ENCODE data around the gene LRBA.
"Not testable (repeated sequence)": the region's sequence is repeated elsewhere in the genome, so short reads cannot be mapped to it uniquely, and the experiment has no call there.

Gene LRBA

DNA sequence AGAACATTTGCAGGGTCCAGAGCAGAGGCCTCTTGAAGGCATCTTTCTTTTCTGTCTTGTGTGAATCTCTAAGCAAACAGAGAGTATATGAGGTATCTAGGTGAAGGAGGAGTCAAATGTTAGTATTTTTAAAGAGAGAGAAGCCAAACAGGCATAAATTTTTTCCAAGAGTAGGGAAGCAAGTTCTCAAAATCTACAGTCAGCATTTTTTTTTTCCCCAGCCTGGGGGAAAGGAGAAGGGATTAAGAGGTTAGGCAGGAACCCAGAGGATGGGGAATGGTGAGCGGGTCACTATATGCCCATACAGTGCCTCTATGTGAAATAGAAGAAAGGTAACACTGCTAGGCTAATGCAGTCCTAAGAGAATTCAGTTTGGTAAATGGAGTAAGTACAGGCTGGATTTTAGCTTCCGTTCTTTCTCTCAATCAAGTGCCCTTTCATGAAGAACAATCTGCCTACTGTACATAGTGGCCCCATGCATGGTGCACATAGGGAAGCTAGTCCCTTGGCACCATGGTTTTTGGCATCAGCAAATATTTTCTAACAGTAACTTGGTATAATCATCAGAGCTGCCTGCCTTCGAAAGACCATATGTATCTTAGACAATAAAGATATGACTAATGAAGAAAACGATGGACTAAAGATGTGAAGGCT lies 596.2 kb downstream of the LRBA start:
- DNase-seq (ENCODE audit: low read depth in 3 of 3): no peak

DNA sequence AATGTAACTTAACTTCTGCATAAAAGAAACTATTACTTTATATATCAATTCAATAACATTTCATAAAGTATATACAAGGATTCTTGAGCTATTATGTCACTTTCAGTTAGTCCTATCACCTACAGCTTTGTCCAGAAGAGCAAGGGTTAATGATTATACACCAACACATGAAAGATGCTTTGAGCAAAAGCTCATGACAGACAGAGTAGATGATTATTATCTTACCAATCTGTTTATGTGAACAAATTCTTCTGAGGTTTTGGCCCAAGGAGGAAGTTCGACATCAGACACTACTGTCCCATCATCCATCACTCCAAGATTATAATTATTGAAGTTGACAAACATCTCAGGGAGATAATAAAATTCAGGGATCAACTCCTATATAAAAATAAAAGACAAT lies 599.9 kb downstream of the LRBA start:
- DNase-seq (ENCODE audit: low read depth in 3 of 3): no peak

DNA sequence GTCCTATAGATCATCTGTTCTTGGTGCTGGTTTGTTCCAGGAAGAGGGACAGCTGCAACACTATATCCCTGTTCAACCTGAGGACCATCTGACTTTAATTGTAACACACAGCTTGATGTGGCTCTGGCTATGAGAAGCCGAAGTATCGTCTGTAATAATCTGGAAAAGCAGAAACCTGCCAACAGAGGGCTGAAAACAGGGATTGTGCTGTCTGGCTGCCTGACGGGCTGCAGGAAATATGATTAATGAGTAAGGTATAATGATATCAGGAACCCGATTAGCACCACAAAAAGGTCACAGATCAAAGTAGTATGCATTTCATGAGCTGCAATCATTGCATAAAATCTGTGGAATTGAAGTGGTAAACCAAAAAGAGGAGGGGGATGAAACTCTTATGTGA lies 603.6 kb downstream of the LRBA start:
- DNase-seq (ENCODE audit: low read depth in 3 of 3): no peak

DNA sequence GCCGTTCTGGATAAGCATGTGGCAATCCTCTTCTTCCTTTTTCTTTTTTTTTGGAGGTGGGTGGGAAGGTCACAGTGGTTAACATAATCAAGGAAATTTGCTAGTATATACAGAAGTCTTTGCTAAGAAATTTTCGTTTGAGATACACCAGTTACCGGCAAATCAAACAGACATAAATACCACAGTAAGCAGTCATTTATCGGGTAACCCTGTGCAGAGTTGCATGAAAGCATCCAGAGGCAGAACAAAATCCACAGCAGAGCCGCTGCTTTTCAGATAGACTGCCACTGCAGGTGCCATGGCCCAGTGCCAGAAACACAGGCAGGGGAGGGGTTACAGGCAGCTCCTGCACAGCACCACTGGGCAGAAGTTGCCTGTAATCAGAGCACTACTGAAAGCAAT lies 612.2 kb downstream of the LRBA start:
- no peak for DNase-seq (ENCODE audit: low read depth in 3 of 3)

DNA sequence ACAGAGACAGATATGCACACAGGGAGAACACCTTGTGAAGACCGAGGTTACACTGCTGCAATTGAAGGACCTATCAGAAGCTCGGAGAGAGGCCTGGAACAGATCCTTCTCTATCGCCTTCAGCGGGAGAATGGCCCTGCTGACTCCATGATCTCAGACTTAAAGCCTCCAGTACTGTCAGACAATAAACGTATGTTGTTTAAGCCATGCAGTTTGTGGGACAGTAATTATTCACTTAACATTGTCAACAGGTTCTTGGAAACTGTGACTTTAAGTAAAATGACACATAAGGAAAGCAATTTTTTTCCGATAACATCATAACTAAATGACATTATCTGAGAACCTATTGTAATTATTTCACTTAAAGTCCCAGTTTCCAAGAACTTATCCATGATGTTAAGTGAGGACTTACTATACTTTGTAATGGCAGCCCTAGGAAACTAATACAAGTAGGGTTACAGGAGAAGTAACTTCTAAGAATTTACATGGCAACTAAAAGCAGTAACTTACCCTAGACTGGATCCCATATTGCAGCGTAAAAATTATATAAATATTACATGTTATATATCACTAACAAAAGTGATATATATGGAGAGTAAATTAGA lies 613.9 kb downstream of the LRBA start:
- DNase-seq (ENCODE audit: low read depth in 3 of 3): no peak

DNA sequence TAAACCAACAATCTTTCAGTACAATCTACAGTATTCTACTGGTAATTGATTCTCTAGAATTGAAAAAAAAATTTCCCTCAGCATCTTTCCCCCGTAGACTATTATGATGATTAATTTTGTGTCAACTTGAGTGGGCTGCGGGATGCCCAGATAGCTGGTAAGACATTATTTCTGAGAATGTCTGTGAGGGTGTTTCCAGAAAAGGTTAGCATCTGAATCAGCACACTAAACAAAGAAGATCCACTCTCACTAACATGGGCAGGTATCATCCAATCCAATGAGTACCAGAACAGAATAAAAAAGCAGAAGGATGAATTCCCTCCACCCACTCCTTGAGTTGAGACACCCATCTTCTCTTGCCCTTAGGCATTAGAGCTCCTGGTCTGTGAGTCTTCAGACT lies 619.2 kb downstream of the LRBA start:
- no peak for DNase-seq (ENCODE audit: low read depth in 3 of 3)

DNA sequence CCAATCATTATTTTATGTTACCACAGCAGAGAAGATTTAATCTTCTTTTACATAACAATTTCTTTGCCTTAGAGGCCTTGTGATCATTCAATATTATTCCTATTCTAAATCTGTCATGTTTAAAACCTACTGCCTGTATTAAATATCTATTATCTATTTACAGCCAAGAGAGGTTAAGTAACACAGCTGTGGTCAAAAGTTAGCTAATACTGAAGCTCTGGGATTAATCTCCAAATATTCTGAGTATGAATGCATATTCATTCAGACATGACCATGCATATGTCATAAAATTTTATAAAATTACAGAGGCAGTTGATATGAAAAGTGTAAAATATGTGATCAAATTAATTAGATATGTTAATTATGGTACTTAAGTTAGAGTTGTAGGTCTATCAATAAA lies 621.0 kb downstream of the LRBA start:
- no peak for DNase-seq (ENCODE audit: low read depth in 3 of 3)

DNA sequence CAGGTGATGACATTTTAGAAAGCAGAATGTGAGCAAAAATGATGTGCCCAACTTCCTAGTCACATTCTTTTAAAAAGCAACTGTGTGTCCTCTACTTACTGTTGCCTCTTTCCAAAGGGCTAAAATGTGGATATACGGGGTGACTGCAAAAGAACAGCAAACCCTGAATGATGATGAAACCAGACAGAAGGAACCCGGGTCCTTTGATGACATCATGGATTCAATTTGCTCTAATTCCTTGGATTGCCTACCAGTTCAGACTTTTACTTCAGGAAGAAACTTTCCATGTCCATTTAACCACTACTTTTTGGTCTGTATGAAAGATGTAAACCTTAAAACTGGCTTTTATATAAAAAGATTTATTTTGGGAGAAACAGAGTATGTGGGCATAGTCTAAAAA lies 624.0 kb downstream of the LRBA start:
- no peak for DNase-seq (ENCODE audit: low read depth in 3 of 3)

DNA sequence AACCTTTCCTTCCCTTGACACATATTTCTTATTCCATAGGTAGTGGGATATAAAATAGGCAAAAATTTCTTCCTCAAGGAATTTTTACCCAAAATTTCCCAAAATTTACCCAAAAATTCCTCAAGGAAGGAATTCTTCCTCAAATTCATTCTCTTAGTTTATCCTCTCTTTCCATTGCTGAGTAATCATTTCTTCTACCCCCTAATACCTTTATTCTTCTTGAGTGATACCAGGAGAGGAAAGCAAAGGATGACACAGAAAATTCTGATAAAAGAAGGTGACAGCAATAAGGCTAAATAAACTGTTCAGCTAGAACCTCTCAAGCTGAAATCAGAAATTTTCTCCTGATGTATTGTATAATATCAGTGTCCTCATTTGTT lies 624.6 kb downstream of the LRBA start:
- DNase-seq (ENCODE audit: low read depth in 3 of 3): no peak

DNA sequence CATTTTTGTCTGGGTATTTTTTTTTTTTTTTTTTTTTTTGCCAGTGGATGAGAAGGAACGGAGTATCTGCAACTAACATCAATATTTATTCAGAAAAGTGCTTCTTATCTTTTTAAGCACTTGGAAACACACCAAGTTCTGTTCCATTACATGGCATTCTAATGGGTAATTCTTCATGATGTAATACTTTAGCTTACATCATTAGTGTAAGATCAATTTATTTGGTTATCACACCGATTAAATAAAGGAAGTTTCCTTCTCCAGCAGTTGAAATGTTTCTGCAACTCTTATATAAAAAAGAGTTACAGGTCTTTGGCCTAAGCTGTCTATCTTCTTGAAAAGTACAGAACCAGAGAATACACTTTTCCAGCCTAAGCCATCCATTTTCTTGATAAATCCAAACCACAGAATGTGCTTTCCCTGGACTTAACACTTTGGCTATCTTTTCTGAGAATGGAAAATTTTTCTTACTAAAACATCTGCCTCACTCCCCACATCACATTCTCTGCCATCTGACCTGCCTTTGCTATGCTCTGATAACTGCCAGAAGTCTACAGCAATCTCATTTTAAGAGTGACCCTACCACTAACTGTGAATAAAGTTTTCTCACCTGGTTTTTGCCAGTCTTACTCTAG lies 625.1 kb downstream of the LRBA start:
- DNase-seq (ENCODE audit: low read depth in 3 of 3): no peak

DNA sequence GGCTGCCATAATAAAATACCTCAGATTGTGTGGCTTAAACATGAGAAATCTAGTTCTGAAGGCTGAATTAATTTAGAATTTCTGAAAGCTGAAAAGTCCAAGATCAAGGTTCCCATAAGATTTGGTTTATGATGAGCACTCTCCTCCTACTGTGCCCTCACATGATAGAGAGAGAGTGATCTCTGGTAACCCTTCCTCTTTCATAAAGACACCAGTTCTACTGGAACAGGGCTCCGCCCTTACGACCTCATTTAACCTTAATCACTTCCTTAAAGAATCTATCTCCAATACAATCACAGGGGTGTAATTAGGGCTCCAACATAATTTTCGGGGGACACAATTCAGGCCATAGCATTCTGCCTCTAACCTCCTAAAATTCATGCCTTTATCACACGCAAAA lies 627.1 kb downstream of the LRBA start:
- no peak for DNase-seq (ENCODE audit: low read depth in 3 of 3)

DNA sequence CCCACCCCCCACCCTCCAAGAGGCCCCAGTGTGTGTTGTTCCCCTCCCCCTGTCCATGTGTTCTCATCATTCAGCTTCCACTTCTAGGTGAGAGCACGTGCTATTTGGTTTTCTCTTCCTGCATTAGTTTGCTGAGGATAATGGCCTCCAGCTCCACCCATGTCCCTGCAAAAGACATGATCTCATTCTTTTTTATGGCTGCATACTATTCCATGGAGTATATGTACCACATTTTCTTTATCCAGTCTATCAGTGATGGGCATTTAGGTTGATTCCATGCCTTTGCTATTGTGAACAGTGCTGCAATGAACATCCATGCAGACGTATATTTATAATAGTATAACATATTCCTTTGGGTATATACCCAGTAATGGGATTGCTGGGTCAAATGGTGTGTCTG lies 628.7 kb downstream of the LRBA start:
- DNase-seq (ENCODE audit: low read depth in 3 of 3): not testable (repeated sequence)

DNA sequence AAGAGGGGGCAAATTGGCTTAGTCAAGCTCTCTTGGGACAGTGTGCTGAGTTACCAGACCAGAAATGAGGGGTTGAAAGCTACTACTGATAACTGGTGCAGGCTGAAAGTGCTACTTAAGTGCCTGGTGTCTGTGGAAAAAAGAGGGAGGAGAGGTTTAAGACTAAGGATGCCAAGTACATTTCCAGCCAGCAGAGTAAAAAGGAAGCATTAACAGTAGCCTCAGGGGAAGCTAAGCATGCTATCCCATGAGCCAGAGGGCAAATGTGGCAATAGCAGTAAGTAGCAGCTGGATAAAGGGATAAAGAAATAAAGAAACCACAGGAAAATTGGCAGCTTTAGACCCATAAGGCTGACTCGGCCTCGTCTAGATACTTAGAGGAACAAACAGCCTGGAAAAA lies 629.5 kb downstream of the LRBA start:
- no peak for DNase-seq (ENCODE audit: low read depth in 3 of 3)

DNA sequence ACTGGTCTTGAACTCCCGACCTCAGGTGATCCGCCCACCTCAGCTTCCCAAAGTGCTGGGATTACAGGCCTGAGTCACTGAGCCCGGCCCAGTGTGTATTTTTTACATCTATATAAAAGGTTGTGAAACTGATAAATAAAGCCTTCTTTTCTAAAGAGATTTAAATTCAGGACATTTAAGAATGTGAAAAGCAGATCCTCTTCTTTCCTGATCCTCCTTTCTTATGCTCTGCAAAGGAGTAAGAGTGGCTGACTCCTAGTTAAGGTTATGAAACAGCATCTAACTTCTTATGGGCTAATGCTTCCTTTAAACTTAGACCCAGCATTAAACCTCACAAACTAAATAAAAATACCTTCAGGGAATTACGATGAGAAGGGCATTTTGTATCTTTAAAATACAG lies 630.8 kb downstream of the LRBA start:
- DNase-seq (ENCODE audit: low read depth in 3 of 3): no peak

DNA sequence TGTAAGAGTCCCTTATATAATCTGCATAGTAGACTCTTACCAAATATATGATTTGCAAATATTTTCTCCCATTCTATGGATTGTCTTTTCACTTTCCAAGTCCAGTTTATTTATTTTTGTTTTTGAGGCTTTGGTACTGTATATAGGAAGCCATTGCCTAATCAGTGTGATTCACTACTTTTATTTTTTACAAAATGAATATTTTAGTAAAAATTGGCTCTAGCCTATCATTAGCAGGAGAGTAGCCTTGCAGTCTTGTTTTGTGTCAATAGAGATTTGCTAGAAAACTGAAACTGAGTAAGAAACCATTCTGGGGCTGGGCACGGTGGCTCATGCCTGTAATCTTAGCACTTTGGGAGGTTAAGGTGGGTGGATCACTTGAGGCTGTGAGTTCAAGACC lies 633.1 kb downstream of the LRBA start:
- DNase-seq (ENCODE audit: low read depth in 3 of 3): no peak

DNA sequence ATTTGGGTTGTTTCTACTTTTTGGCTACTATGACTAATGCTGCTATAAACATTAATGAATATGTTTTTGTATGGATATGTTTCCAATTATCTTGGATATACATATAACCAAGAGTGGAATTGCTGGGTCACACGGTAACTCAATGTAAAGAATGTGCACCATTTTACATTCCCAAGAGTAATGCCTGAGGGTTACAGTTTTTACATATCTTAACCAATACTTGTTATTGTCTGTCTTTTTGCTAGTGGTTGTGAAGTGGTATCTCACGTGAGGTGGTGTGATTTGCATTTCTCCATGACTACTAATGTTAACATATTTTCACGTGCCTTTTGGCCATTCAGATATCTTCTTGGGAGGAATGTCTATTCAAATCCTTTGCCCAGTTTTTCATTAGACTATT lies 633.5 kb downstream of the LRBA start:
- DNase-seq (ENCODE audit: low read depth in 3 of 3): no peak

DNA sequence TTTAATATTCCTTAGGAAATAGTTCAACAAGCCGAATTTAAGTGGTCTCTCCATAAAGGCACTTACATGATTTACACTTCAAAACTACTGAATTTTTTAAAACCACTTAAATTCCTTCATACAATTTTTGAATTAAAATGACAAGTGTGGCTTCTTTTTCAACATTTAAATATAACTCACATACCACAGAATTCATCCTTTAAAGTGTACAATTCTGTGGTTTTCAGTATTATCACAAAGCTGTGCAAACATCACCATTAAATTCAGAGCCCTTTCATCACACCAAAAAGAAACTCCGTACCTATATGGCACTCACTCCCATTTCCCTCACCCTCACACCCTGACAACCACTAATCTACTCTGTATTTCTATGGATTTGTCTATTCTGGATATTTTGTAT lies 634.0 kb downstream of the LRBA start:
- DNase-seq (ENCODE audit: low read depth in 3 of 3): no peak

DNA sequence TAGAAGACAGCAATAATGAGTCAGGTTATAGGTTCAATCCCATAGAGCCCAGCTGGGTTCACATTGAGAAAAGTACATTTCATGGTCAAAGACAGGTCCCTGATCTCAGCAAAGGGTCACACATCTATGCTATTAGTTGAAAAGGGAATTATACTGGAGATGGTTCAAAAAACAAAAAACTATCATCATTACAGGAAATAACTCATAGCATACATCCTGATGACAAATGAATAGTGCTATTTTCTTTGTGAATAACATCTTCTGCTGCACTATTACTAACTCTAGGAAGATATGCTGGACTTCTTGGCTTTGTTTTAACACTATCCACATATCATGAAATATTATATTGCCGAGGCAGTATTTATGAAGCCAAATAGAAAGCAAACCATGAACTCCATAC lies 635.6 kb downstream of the LRBA start:
- DNase-seq (ENCODE audit: low read depth in 3 of 3): no peak

DNA sequence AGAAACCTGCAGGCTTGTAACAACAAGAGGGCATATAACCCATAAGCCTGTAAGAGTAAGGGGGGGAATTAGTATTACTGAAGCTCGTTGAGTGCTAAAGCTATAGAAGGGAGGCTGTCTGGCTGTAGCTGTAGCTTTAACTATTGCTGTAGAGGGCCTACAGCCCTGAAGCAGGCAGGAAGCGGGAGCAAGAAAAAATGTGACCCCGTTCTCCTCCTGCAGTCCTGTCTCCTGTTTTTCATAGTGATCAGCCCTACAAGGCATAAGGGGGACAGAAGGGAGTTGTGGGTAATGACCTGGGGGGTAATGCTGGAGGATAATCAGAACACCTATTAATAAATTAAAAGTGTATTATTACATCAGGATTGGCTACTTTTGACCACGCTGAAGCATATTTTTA lies 640.1 kb downstream of the LRBA start:
- DNase-seq (ENCODE audit: low read depth in 3 of 3): no peak

DNA sequence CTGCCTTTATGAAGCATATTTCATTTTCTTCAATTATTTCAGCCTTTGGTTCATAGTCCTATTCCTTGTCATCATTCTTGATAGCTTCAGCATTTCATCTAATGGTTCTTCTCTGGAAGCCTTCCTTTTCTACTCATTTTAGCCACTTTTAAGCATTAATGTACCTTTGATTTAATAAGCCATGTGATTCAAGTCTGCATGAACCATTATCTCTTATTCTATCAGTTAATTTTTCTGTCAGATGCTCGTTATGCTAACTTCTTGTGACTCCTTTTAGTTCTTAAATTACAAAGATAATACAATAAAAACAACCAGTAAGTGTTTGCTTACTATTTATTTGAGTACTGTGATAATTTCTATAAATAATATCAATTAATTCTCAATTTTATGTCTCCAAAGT lies 643.2 kb downstream of the LRBA start:
- DNase-seq (ENCODE audit: low read depth in 3 of 3): no peak

DNA sequence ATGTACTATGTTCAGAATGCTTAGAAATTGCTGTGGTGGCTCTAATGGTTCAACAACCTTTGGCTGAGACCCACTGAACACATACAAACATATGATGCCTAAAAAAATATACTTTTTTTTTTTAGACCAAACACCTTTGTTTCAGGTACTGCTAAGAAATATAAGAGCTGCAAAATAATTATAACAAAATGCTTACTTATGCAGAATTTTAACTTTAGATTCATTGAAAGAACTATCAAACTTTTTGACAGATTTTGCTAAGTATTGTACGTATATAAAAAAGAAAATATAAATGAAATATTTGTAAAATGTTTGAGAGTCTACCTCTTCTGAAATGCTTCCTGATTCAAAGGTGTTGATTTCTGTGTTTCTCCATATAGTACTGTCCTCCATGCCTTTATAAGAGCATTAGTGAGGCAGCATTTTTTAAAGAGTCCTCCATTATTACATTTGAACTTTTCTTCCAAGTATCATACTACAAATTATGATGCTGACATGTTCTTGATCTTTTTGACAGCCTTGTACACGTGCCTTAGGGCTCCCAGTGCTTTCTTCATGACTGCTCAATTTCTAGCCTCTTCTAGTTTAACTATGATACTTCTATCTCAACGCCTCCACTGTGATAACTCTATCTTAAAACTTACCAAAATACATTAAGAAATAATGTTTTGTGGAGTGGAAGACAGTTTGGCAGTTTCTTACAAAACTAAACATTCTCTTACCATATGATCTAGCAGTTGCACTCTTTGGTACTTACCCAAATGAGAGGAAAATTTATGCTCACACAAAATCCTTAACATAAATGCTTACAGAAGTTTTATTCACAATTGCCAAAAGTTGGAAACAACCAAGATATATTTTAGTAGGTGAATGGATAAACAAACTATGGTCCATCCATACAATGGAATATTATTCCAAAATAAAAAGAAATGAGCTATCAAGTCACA lies 645.4 kb downstream of the LRBA start:
- DNase-seq (ENCODE audit: low read depth in 3 of 3): no peak

DNA sequence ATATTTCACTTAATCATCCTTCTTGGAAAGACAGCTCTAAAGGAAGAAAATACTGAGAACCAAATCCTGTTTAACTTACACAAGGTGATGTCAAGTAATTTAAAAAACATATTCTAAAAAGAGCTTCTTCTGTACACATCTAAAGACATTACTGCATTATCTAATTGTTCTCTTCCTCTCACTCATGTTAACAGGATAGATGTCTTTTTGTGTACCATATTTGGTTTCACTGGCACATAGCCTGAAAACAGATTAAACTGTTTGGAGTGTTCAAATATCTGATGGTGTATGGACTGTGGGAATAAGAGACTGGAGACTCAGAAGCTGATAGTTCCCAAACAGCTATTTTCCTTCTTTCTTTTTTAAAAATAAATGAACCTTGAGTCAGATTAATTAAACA lies 646.4 kb downstream of the LRBA start:
- no peak for DNase-seq (ENCODE audit: low read depth in 3 of 3)

DNA sequence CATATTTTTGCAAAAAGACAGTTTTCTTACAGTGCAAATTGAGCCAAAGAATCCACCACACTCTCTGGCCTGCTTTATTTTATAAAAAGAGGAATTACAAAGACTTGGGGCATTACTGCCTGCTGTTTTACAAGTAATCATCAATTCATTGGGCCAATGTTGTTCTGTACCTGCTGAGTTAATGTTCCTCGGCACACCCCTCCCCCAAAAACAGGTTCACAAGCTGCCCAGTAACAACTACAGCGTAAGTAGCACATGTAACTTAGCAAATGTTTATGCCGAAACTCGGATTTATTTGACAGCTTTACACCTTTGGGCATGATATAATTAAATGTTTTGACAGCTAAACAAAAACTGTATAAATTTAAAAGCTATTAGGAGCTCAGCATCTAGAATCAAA lies 647.8 kb downstream of the LRBA start:
- no peak for DNase-seq (ENCODE audit: low read depth in 3 of 3)

Data from stimulated activated CD4-positive, alpha-beta T cell treated with anti-CD3 and anti-CD28 coated beads, TNF-alpha, amount 100 ng/mL, for 24 hours (primary cell).